ENCODE measurements around the gene PAPOLG. TPM values are rescaled to one million over a fixed set of nuclear protein-coding genes. Genes with fewer than 3 reads are reported as not detected.
A peak's percentile ranks its signal among the peaks of the same experiment; 100 is the strongest.
"Not testable (repeated sequence)": the region's sequence is repeated elsewhere in the genome, so short reads cannot be mapped to it uniquely, and the experiment has no call there.

Gene PAPOLG
- total RNA-seq, 2 experiments from 2014 or later = 13.2 to 13.8 TPM

DNA sequence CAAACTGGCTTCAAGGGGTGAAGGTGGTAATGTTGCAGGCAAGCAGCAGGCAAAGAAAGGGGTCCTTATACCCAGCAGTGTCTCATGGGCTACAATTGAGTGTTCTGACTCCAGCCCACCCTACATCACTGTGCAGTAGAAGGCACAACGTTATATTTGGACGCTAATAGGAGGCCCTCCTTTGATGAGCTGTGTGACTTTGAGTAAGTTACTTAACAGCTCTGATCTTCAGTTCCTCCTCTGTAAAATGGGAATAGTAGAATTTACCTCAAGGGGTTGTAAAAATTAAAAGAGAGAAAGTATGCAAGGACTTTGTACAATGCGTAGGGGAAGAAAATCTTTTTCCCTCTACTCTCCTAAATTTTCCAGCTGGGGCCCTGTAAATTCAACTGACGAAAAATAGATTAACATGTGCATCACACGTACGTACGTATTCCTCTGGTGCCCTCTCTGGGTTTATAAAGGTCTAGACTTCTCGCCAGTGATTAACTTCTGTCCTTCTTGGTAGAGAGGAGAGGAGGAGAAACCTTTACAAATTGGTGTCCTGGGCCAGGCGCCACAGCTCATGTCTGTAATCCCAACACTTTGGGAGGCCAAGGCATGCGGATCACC lies 67.7 kb downstream of the PAPOLG start:
- Mint-ChIP-seq H3K4me1 (ENCODE audit: low read depth) (peaks cover 49% of the 10 kb centered on the region), H3K27ac (no peak overlapping the region), H3K9me3 (no peaks in the 10 kb centered on the region), H3K4me3 (no peak overlapping the region), H3K27me3 (no peaks in the 10 kb centered on the region), H3K36me3 (ENCODE audit: low read depth) (peaks cover 7% of the 10 kb centered on the region)
- DNase-seq (no peak), ATAC-seq (no peak)
- intact Hi-C loops (cut with micrococcal nuclease) = no loop called here
- CTCF ChIA-PET = interaction anchor here (1.5 kb wide), 1 partner anchor 15 kb away, joined by 5 read pairs; no protein-coding TSS in a partner anchor
- POLR2A ChIA-PET = interaction anchor here (1.0 kb wide), 1 partner anchor 40 kb away, joined by 3 read pairs; no protein-coding TSS in a partner anchor
- TF ChIP-seq, protein P1, sequence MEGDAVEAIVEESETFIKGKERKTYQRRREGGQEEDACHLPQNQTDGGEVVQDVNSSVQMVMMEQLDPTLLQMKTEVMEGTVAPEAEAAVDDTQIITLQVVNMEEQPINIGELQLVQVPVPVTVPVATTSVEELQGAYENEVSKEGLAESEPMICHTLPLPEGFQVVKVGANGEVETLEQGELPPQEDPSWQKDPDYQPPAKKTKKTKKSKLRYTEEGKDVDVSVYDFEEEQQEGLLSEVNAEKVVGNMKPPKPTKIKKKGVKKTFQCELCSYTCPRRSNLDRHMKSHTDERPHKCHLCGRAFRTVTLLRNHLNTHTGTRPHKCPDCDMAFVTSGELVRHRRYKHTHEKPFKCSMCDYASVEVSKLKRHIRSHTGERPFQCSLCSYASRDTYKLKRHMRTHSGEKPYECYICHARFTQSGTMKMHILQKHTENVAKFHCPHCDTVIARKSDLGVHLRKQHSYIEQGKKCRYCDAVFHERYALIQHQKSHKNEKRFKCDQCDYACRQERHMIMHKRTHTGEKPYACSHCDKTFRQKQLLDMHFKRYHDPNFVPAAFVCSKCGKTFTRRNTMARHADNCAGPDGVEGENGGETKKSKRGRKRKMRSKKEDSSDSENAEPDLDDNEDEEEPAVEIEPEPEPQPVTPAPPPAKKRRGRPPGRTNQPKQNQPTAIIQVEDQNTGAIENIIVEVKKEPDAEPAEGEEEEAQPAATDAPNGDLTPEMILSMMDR (IDR thresholded peaks at IDR 0.05) = no peak

DNA sequence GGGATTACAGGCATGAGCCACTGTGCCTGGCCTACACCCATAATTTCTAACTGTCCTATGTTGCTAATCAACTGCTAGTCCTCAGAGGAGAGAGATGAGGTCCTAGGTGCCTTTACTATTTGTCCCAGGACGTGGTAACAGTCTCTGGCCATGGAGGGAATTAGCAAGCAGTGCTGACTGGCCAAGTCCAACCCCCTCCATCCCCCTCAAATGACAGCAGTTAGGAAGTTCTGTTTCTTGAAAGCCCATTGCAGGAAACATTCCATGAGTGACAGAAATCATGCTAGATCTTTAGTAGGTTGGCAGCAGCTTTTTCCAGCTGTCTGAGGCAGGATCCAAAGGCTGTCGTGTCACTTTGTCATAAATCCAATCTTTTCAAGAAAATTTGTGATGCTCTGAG lies 69.6 kb downstream of the PAPOLG start:
- DNase-seq (no peak), ATAC-seq (no peak)
- CTCF ChIA-PET = no interaction called here
- no peak overlapping the region for H3K4me3 Mint-ChIP-seq
- intact Hi-C loops (cut with micrococcal nuclease) = no loop called here
- TF ChIP-seq, protein P1 (IDR thresholded peaks at IDR 0.05) = no peak
- H3K9me3 Mint-ChIP-seq = no peaks in the 10 kb centered on the region
- H3K4me1 Mint-ChIP-seq (ENCODE audit: low read depth) = peaks cover 32% of the 10 kb centered on the region
- POLR2A ChIA-PET = interaction anchor here (0.6 to 1.4 kb wide), 2 partner anchors 42 to 360 kb away, joined by 3 read pairs; no protein-coding TSS in a partner anchor
- no peaks in the 10 kb centered on the region for H3K27me3 Mint-ChIP-seq
- H3K27ac Mint-ChIP-seq = no peak overlapping the region
- H3K36me3 Mint-ChIP-seq (ENCODE audit: low read depth) = peaks cover under 1% of the 10 kb centered on the region

DNA sequence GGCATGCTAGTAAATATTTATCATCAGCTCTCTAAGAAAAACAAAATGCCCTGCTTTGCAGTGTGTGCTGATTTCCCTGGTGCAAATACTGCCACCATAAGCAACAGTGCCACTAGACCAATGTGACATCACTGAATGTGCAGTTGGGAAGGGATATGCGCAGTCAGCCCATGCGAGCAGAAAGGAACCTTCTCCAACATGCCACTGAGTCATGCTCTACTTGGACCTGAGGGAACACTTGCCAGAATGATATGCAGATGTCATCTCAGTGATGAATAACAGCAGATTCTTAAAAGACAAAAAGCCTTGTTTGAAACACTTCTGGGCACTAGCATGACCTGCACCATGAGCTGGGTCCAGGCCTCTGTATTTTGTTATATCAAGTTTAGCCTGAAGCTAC lies 70.0 kb downstream of the PAPOLG start:
- H3K36me3 Mint-ChIP-seq (ENCODE audit: low read depth) = no peaks in the 10 kb centered on the region
- no peak overlapping the region for H3K27ac Mint-ChIP-seq
- ChIA-PET CTCF (interaction anchor here (1.3 kb wide), 1 partner anchor 21 kb away, joined by 3 read pairs; no protein-coding TSS in a partner anchor), POLR2A (interaction anchor here (0.6 to 1.4 kb wide), 2 partner anchors 42 to 361 kb away, joined by 3 read pairs; no protein-coding TSS in a partner anchor)
- TF ChIP-seq, protein P1 (IDR thresholded peaks at IDR 0.05) = no peak
- H3K4me1 Mint-ChIP-seq (ENCODE audit: low read depth) = peaks cover 28% of the 10 kb centered on the region
- ATAC-seq (no peak), DNase-seq (no peak)
- H3K27me3 Mint-ChIP-seq = no peaks in the 10 kb centered on the region
- no peak overlapping the region for H3K4me3 Mint-ChIP-seq
- intact Hi-C loops (cut with micrococcal nuclease) = no loop called here
- H3K9me3 Mint-ChIP-seq = no peaks in the 10 kb centered on the region

DNA sequence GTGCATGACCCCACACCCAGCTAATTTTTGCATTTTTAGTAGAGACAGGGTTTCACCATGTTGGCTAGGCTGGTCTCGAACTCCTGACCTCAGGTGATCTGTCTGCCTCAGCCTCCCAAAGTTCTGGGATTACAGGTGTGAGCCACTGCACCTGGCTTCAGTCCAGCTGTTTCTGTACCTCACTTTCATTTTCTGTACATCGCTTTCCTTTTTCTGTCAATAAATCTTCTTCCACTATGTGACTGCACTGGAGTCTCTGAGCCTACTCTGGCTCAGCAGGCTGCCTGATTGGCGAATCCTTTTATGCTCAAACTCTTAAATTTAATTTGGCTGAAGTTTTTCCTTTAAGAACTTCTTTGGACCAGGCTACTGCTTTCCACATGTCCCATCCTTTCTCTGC lies 70.8 kb downstream of the PAPOLG start:
- not testable (repeated sequence) for H3K27ac Mint-ChIP-seq
- H3K4me1 Mint-ChIP-seq (ENCODE audit: low read depth) = peaks cover 23% of the 10 kb centered on the region

DNA sequence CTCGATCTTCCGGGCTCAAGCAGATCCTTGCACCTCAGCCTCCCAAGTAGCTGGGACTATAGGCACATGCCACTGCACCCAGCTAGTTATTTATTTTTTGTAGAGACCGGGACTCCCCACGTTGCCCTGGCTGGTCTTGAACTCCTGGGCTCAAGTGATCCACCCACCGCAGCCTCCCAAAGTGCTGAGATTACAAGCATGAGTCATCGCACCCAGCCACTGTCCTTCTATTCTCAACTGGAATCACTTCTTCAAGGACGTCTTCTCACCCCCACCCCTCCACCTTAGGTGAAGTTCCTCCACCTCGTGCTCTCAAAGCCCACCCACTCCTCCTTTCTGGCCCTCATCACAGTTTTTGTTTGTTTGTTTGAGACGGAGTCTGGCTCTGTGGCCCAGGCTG lies 71.3 kb downstream of the PAPOLG start:
- Mint-ChIP-seq H3K27me3 (no peaks in the 10 kb centered on the region), H3K9me3 (no peaks in the 10 kb centered on the region), H3K36me3 (ENCODE audit: low read depth) (no peaks in the 10 kb centered on the region), H3K4me3 (no peak overlapping the region), H3K4me1 (ENCODE audit: low read depth) (peaks cover 23% of the 10 kb centered on the region), H3K27ac (peak overlapping the region; percentile 33)
- ChIA-PET CTCF (interaction anchor here (1.3 to 1.6 kb wide), 3 partner anchors 11 to 22 kb away, joined by 3 to 6 read pairs (median 3); no protein-coding TSS in a partner anchor), POLR2A (interaction anchor here (0.6 kb wide), 1 partner anchor 8 kb away, joined by 3 read pairs; no protein-coding TSS in a partner anchor)
- intact Hi-C loops (cut with micrococcal nuclease) = no loop called here
- ATAC-seq (no peak), DNase-seq (no peak)
- TF ChIP-seq, protein P1 (IDR thresholded peaks at IDR 0.05) = no peak

More for the DNA sequence above, 70.8 kb downstream of the PAPOLG start:
- H3K27me3 Mint-ChIP-seq; POLR2A ChIA-PET; ATAC-seq; H3K4me3 Mint-ChIP-seq; DNase-seq; H3K9me3 Mint-ChIP-seq; H3K36me3 Mint-ChIP-seq (ENCODE audit: low read depth); intact Hi-C loops (cut with micrococcal nuclease): not testable (repeated sequence)
- CTCF ChIA-PET = interaction anchor here (1.3 kb wide), 1 partner anchor 21 kb away, joined by 3 read pairs; no protein-coding TSS in a partner anchor
